OCI-LY3 (cell line): ENCODE results near the gene SMYD5.

Experiments
- H2AFZ ChIP-seq: fragments of 200-600, 300-600 bp; shearing (Covaris generic); 2 replicates; pipeline ENCODE4 v1.6.0; 2014; ENCODE audit warnings: antibody characterized with exemption, low read depth, low read length
- H3K27ac ChIP-seq: fragments of 200-600, 300-600 bp; sonication (generic); 2 replicates; pipeline ENCODE4 v1.5.1; 2014; ENCODE audit warnings: mild to moderate bottlenecking, low read length, moderate library complexity, mixed read lengths
- H3K27me3 ChIP-seq: fragments of 200-600, 300-600 bp; sonication (generic); 2 replicates; pipeline ENCODE4 v1.6.1; 2014; ENCODE audit warnings: low read depth, low read length, mixed read lengths
- H3K36me3 ChIP-seq: fragments of 200-600, 300-600 bp; sonication (generic); replicated peaks from 2 replicates; pipeline ENCODE3; 2014; ENCODE audit warnings: low read depth, low read length, mixed read lengths
- H3K4me1 ChIP-seq: fragments of 300-600, 200-600 bp; sonication (generic); 2 replicates; pipeline ENCODE4 v1.6.1; 2014; ENCODE audit warnings: low read length, mixed read lengths
- H3K4me2 ChIP-seq: fragments of 200-600, 300-600 bp; sonication (generic); 2 replicates; pipeline ENCODE4 v1.6.1; 2014; ENCODE audit warnings: low read length, mixed read lengths
- H3K4me3 ChIP-seq: fragments of 300-600, 200-600 bp; sonication (generic); 2 replicates; pipeline ENCODE4 v1.5.1; 2014; ENCODE audit warnings: antibody characterized with exemption, mild to moderate bottlenecking, low read length, moderate library complexity
- H3K79me2 ChIP-seq: fragments of 300-600, 200-600 bp; shearing (Covaris generic); 2 replicates; pipeline ENCODE4 v1.6.1; 2014; ENCODE audit warnings: mild to moderate bottlenecking, low read length, mixed read lengths
- H3K9ac ChIP-seq: fragments of 300-600, 200-600 bp; shearing (Covaris generic); 2 replicates; pipeline ENCODE4 v1.6.0; 2014; ENCODE audit warnings: mild to moderate bottlenecking, low read length, moderate library complexity
- H3K9me3 ChIP-seq: fragments of 200-600, 300-600 bp; shearing (Covaris generic); 2 replicates; pipeline ENCODE4 v1.6.1; 2014; ENCODE audit warnings: low read length, mixed read lengths; ENCODE audit not compliant: insufficient read depth
- H4K20me1 ChIP-seq: fragments of 200-600, 300-600 bp; sonication (generic); 2 replicates; pipeline ENCODE4 v1.6.1; 2016; ENCODE audit warnings: low read length, mixed read lengths; ENCODE audit not compliant: insufficient read depth
- EZH2phosphoT487 ChIP-seq: fragments of 200-600 bp; shearing (Covaris generic); IDR thresholded peaks from 2 replicates; pipeline ENCODE4 v1.6.1; 2018; ENCODE audit warnings: antibody characterized with exemption, mixed run types, low read depth
- TF ChIP-seq, protein P1 (sequence below): fragments of 200-600, 300-600 bp; sonication (generic); IDR thresholded peaks from 2 replicates; pipeline ENCODE4 v1.5.1; 2014; ENCODE audit warnings: antibody characterized with exemption, low read length, low read depth

SMYD5 gene

DNA sequence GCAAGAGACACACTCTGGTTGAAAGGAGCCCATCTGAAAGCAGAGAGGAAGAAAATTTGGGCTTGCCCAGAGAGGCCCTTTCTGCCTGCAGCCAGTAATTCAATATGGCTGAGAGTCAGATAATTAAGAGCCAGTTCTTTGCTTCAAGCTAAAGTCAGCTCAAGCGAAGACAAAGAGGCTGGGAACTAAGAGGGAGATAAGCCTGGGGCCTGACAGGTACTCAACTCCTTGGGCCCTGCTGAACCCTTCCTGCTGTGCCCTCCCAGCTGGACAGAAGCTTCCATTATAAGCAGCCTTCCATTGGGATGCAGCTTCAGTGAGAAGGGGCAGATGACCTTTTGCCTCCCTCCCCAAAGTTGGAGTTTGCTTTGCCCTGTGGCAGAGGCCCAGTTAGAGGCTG lies 58.2 kb downstream of the SMYD5 start:
- Histone ChIP-seq H2AFZ (no peak overlapping the region), H3K9ac (no peak overlapping the region), H3K4me3 (no peak overlapping the region), H3K27ac (no peak overlapping the region), H3K27me3 (no peaks in the 10 kb centered on the region), H3K4me1 (no peaks in the 10 kb centered on the region), H3K9me3 (no peaks in the 10 kb centered on the region), H3K36me3 (peaks cover 25% of the 10 kb centered on the region), H3K79me2 (peaks cover 100% of the 10 kb centered on the region), H3K4me2 (no peak overlapping the region), H4K20me1 (peaks cover 56% of the 10 kb centered on the region)
- no peak for TF ChIP-seq EZH2phosphoT487
- TF ChIP-seq, protein P1, sequence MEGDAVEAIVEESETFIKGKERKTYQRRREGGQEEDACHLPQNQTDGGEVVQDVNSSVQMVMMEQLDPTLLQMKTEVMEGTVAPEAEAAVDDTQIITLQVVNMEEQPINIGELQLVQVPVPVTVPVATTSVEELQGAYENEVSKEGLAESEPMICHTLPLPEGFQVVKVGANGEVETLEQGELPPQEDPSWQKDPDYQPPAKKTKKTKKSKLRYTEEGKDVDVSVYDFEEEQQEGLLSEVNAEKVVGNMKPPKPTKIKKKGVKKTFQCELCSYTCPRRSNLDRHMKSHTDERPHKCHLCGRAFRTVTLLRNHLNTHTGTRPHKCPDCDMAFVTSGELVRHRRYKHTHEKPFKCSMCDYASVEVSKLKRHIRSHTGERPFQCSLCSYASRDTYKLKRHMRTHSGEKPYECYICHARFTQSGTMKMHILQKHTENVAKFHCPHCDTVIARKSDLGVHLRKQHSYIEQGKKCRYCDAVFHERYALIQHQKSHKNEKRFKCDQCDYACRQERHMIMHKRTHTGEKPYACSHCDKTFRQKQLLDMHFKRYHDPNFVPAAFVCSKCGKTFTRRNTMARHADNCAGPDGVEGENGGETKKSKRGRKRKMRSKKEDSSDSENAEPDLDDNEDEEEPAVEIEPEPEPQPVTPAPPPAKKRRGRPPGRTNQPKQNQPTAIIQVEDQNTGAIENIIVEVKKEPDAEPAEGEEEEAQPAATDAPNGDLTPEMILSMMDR = no peak
